HG02571 (cell line): ENCODE data around the gene AFAP1L1.

Experiments
- ATAC-seq: cut with Tn5 transposase; IDR thresholded peaks from one replicate; pipeline ENCODE4 v1.9.1; 2021; ENCODE audit warnings: mild to moderate bottlenecking, moderate library complexity; ENCODE audit not compliant: unreplicated experiment

The AFAP1L1 gene

GRCh38 chr5:149271716-149272563 is at the start of gene AFAP1L1:
TSS of gene AFAP1L1 (plus strand) at chr5:149271859. CDS start at chr5:149271969, 110 bp downstream.
- no peak for ATAC-seq

GRCh38 chr5:149223081-149223848 is 48.4 kb upstream of the AFAP1L1 start:
- ATAC-seq, result no peak

- no peak for ATAC-seq
These were observed 47.4 kb upstream of the AFAP1L1 start for GRCh38 chr5:149224282-149224681.

- no peak for ATAC-seq
These were observed 44.4 kb upstream of the AFAP1L1 start for GRCh38 chr5:149227168-149227826.

DNA sequence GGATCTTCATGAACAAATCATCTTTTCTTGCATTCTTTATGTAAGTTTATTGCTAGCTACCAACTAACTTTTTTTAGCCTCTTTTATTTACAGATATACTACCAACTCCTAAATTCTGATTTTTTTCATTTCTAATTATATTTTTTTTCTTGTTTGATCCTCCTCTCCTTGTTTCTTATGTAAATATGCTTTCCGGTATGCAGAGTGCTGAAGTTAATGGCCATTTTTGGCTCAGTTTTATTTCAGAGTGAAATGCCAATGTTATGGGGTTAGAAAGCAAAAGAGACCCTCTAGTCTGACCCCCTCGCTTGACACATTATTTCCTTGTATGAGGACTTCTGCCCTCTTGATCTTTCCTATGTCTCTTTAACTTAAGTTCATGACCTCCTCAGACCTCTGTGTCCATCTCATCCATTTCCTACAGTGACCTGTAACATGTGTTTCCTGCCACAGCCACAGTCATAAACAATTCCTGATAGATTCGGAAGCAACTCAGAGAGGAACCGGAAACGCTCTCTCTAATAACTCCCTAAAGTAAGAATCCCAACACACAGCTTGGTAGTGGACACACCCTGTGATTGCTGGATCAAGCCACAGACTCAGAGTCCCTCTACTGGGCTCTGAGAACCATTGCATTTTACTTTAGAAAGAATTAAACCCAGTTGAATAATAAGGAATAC is 42.9 kb upstream of the AFAP1L1 start:
- no peak for ATAC-seq

DNA sequence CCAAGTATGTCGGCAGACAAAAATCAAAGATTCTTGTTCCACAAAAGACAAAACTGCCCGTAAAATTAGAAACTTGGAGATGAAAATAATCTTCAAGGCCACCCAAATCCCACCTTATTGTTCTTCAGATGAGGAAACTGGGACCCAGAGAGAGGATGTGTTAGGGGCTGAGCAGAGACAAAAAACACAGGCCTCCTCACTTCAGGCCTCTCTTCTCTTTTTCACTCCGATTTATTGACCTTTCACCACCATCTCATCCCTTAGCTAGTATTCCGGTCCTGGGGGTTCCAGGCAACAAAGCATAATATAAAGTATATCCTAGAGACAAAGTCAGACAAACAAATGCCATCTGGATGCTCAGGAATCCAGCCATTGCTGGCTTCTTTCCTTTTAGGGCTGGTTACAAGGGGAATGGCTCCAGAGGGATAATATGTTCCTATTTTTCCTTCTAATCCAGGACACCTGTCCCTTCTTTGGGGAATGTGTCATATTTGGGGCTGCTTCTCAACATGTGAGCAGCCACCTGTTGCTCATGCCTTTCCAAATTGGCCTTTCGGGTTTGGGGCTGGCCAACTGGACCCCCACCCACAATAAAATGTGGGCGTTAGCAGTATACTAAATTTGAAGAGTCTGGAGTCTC is 42.2 kb upstream of the AFAP1L1 start:
- no peak for ATAC-seq

GRCh38 chr5:149235841-149236240 is 35.8 kb upstream of the AFAP1L1 start:
- ATAC-seq, result no peak

GRCh38 chr5:149237662-149238061 is 34.0 kb upstream of the AFAP1L1 start:
- ATAC-seq, result no peak

GRCh38 chr5:149238540-149238939 is 33.1 kb upstream of the AFAP1L1 start:
- ATAC-seq, result no peak

DNA sequence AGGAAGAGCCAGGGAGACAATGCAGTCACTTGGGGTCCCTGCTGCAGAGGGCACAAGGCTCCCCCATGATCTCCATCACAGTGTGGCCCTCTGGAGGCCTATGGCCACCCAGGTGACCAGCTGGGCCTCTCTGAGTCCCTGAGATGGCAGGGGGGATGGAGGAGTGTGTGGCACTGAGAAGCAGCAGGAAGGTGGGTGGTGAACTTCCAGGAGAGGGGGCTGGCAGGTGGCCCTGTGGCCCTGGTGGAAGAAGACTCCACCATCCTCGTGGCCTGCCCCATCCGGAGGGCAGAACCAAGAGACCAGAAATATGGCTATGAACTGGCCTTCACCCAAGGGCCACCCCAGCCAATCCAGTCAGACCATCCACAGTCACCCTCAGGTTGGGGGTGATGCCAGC is 31.7 kb upstream of the AFAP1L1 start:
- no peak for ATAC-seq

GRCh38 chr5:149240354-149240998 is 31.2 kb upstream of the AFAP1L1 start:
- ATAC-seq, result no peak

GRCh38 chr5:149242339-149242738 is 29.3 kb upstream of the AFAP1L1 start:
- no peak for ATAC-seq

DNA sequence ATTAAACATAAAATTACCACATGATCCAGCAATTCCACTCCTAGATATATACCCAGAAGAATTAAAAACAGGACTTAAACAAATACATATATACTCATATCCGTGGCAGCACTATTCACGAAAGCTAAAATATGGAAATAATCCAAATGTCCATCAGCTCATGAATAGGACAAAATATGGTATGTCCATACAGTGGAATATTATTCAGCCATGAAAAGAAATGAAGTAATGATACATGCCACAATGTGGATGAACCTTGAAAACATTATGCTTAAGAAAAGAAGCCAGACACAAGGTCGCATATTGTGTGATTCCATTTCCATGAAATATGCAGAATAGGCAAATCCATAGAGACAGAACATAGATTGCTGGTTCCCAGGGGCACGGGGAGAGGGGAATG is 24.8 kb upstream of the AFAP1L1 start:
- no peak for ATAC-seq

DNA sequence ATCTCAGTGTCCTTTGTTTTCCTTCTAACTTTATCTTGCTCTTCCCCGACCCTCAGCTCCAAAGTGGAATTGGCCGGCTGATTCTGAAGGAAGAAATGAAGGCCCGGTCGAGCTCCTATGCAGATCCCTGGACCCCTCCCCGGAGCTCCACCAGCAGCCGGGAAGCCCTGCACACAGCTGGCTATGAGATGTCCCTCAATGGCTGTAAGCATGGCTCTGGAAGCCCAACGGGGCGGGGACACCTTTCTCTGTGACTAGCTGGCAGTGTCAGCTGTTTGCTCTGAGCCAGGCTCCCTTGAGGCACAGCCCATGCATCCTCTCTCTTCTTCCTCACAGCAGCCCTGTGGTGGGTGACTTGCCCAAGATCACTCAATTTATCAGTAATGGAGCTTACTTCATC is 23.9 kb upstream of the AFAP1L1 start:
- no peak for ATAC-seq

DNA sequence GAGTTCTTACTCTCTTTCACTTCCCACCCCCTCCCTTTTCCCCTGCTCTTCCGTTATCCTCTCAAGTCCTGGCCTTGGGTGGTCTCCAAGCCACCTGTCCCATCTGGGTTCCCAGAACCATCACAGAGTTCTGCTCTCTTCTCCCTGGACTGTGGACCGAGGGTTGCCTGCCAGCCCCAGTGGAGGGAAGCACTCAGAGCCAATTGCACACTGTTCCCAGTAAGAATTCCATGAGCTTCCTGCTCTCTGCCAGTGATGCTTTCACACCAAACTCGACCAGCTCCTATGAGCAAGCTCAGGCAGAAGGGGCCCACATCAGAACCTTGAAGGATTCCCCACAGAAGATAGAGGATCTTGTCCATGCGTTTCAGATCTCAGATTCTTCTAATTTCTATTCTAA is 20.1 kb upstream of the AFAP1L1 start:
- no peak for ATAC-seq

DNA sequence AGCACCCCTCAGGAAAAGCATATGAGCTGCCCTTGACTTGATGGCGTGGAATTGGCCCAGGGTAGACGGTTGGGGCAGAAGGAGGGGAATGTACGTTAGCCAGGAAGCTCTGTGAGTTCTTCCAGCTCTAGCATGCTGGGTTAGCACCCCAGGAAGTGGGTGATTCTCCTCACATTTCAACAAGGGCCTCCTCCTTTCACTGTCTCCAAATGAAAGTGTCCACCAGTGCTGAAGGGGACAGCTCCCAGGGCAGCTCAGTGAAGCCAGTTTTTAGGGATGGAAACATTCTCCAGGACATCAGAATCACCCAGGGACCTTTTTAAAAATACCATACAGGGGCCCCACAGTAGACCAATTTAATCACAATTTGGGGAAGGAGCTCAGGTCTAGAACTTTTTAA is 17.2 kb upstream of the AFAP1L1 start:
- no peak for ATAC-seq

- ATAC-seq, result no peak
These were observed 15.2 kb upstream of the AFAP1L1 start for GRCh38 chr5:149256451-149256850.

DNA sequence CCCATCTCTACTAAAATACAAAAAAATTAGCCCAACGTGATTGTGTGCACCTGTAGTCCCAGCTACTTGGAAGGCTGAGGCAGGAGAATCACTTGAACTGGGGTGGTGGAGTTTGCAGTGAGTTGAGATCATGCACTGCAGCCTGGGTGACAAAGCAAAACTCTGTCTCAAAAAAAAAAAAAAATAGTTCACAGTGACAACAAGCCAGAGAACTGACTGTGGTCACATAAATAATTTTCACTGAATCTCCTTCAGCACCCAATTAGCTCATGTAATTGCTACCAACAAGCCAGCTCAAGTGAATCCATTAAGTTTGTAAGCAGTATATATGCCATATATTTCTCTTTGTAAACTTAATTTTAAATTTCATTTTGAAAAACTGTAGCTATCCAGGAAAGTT is 14.5 kb upstream of the AFAP1L1 start:
- no peak for ATAC-seq

- ATAC-seq, result no peak
These were observed 13.6 kb upstream of the AFAP1L1 start for GRCh38 chr5:149257889-149258705.
